HG03565 (cell line): ENCODE results near the gene NR4A2.
"Not testable (repeated sequence)": the region's sequence is repeated elsewhere in the genome, so short reads cannot be mapped to it uniquely, and the experiment has no call there.

Experiments
- ATAC-seq: cut with Tn5 transposase; IDR thresholded peaks from one replicate; pipeline ENCODE4 v1.9.1; 2021; ENCODE audit warnings: mild to moderate bottlenecking, moderate library complexity; ENCODE audit not compliant: unreplicated experiment

Gene NR4A2

GRCh38 chr2:156322686-156323231 lies 9.8 kb downstream of the NR4A2 start:
- peak; percentile 2 for ATAC-seq

GRCh38 chr2:156322051-156322685 lies 10.4 kb downstream of the NR4A2 start:
- ATAC-seq, result peak; percentile 42

GRCh38 chr2:156321243-156321904 lies 11.1 kb downstream of the NR4A2 start:
- ATAC-seq, result no peak

- no peak for ATAC-seq
Observed at GRCh38 chr2:156320486-156321098, 11.9 kb downstream of the NR4A2 start.

- no peak for ATAC-seq
Observed at GRCh38 chr2:156319811-156320485, 12.6 kb downstream of the NR4A2 start.

GRCh38 chr2:156317631-156318030 lies 14.9 kb downstream of the NR4A2 start:
- ATAC-seq, result no peak

- ATAC-seq, result no peak
Observed at GRCh38 chr2:156311976-156312375, 20.5 kb downstream of the NR4A2 start.

GRCh38 chr2:156310773-156311172 lies 21.7 kb downstream of the NR4A2 start:
- no peak for ATAC-seq

GRCh38 chr2:156309917-156310316 lies 22.6 kb downstream of the NR4A2 start:
- ATAC-seq, result no peak

GRCh38 chr2:156309167-156309566 lies 23.4 kb downstream of the NR4A2 start:
- peak; percentile 81 for ATAC-seq

- ATAC-seq, result no peak
Observed at GRCh38 chr2:156306821-156307220, 25.7 kb downstream of the NR4A2 start.

- ATAC-seq, result no peak
Observed at GRCh38 chr2:156305121-156305520, 27.4 kb downstream of the NR4A2 start.

GRCh38 chr2:156300337-156300736 lies 32.2 kb downstream of the NR4A2 start:
- no peak for ATAC-seq

GRCh38 chr2:156294945-156295580 lies 37.5 kb downstream of the NR4A2 start:
- no peak for ATAC-seq

GRCh38 chr2:156293382-156293781 lies 39.1 kb downstream of the NR4A2 start:
- ATAC-seq, result not testable (repeated sequence)

- ATAC-seq, result no peak
Observed at GRCh38 chr2:156279446-156280150, 52.9 kb downstream of the NR4A2 start.
